Measurements from ENCODE around the gene CTAGE6. TPM values are rescaled to one million over a fixed set of nuclear protein-coding genes. Genes with fewer than 3 reads are reported as not detected.
A peak's percentile ranks its signal among the peaks of the same experiment; 100 is the strongest.
"Not testable (repeated sequence)": the region's sequence is repeated elsewhere in the genome, so short reads cannot be mapped to it uniquely, and the experiment has no call there.

CTAGE6 gene
- total RNA-seq, 1 donor from 2014 or later = not detected

DNA sequence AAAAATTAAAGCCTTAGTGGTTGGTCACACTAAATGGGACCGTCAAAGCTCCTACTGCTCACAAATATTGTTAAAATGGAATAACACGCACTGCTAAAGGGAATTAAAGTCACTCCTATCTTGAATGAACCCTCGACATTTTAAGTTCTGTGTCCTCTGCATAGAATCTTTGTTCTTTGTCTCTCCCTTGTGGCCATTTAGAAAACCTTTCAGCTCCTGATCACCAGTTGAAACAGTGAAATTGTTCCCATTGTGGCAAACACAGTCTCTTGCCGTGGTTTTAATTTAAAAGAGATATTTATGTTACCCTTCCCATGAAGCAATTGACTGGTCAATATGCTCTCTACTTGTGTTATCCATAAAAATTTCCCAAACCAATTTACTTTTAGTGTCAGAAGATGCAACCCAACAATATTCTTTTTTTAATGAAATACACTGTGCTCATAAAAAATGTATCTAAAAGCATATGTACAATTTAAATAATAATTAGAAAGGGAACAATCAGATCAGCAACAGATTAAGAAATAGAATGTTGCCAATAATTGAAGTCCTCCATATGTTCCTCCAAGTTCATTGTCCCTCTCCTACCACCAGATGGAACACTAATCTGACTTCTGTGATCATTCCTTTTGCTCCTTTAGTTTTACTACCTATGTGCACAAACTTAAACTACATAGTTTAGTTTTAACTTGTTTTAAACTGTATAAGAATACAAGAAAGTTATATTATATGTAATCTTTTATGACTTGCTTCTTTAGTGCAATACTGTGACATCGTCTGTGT, 20.3 kb downstream of the CTAGE6 start:
- TF ChIP-seq, protein P1, sequence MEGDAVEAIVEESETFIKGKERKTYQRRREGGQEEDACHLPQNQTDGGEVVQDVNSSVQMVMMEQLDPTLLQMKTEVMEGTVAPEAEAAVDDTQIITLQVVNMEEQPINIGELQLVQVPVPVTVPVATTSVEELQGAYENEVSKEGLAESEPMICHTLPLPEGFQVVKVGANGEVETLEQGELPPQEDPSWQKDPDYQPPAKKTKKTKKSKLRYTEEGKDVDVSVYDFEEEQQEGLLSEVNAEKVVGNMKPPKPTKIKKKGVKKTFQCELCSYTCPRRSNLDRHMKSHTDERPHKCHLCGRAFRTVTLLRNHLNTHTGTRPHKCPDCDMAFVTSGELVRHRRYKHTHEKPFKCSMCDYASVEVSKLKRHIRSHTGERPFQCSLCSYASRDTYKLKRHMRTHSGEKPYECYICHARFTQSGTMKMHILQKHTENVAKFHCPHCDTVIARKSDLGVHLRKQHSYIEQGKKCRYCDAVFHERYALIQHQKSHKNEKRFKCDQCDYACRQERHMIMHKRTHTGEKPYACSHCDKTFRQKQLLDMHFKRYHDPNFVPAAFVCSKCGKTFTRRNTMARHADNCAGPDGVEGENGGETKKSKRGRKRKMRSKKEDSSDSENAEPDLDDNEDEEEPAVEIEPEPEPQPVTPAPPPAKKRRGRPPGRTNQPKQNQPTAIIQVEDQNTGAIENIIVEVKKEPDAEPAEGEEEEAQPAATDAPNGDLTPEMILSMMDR (conservative IDR thresholded peaks at IDR 0.05) = peak; percentile 66
- H3K36me3 Mint-ChIP-seq (ENCODE audit: low read depth); H3K4me1 Mint-ChIP-seq; H3K27ac Mint-ChIP-seq (ENCODE audit: unreplicated experiment); H3K4me3 Mint-ChIP-seq; H3K27me3 Mint-ChIP-seq (ENCODE audit: low read depth); DNase-seq (ENCODE audit: low read depth, low spot score); H3K9me3 Mint-ChIP-seq: not testable (repeated sequence)

DNA sequence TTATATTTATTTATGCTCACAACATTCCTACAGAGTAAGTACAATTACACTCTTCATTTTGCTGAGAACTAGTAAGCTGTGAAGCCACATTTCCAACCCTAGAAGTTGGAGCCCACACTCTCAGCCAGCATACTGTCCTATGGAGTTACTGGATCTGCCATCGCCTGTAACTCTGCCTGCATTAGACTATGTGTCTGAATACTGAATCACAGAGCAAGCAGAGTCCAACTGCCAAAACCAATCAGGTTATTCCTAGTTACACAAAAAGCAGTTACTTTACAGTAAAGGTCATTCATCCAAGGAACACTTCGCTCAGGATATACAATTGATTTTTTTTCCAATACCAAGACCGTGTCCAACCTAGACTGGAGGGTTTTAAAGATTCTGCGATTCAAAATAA, 21.5 kb downstream of the CTAGE6 start:
- TF ChIP-seq, protein P1 (conservative IDR thresholded peaks at IDR 0.05) = no peak
- peaks cover 5% of the 10 kb centered on the region for H3K4me1 Mint-ChIP-seq
- no peak for DNase-seq (ENCODE audit: low read depth, low spot score)
- no peak overlapping the region for H3K27ac Mint-ChIP-seq (ENCODE audit: unreplicated experiment)
- H3K9me3 Mint-ChIP-seq = no peaks in the 10 kb centered on the region
- H3K36me3 Mint-ChIP-seq (ENCODE audit: low read depth) = no peaks in the 10 kb centered on the region
- H3K27me3 Mint-ChIP-seq (ENCODE audit: low read depth) = no peaks in the 10 kb centered on the region
- no peak overlapping the region for H3K4me3 Mint-ChIP-seq

DNA sequence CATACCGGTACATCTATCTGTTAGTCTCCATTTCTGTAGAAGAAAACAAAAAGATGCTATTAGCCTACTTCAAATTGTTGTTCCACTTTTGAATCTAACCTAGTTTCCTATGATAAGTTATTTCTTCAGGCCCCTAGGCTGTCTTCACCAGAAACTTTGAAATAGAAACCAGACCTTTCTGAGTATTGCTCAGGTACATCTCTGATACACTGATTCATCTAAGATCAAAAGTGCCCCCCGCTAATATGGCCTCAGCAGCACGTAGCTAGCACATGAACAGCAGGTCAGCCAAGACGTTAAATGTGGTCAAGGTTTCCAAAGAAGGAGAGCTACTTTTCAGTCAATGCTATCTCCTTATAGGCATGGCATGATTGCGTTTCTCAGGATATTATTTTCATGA, 23.6 kb downstream of the CTAGE6 start:
- no peaks in the 10 kb centered on the region for H3K36me3 Mint-ChIP-seq (ENCODE audit: low read depth)
- H3K9me3 Mint-ChIP-seq = peaks cover 4% of the 10 kb centered on the region
- TF ChIP-seq, protein P1 (conservative IDR thresholded peaks at IDR 0.05) = no peak
- H3K4me3 Mint-ChIP-seq = no peak overlapping the region
- peaks cover 5% of the 10 kb centered on the region for H3K4me1 Mint-ChIP-seq
- no peak overlapping the region for H3K27ac Mint-ChIP-seq (ENCODE audit: unreplicated experiment)
- H3K27me3 Mint-ChIP-seq (ENCODE audit: low read depth) = no peaks in the 10 kb centered on the region
- no peak for DNase-seq (ENCODE audit: low read depth, low spot score)

DNA sequence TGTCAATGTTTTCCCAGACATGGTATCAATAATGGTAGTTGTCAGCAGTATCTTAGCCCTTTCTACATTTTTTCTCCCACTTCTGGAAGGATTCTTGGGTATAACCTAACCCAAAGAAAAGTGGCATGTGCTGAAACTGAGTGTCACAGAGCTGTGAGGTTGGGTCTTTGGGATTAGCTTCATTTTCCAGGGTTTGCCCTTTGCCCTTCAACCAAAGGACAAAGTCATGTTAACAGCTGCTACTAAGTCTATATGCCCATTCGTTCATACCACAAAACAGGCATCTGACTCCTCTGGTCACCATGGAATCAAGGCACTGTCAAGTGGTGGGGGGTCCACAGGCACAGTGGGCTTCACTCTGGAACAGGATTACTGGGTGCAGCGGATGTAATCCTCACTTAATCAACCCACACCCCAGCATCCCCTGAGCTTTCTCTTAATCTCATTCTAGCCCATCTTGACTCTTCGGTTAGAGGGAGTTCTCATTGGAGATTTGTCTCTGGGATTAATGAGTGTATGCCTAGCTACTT, 29.1 kb downstream of the CTAGE6 start:
- TF ChIP-seq, protein P1 (conservative IDR thresholded peaks at IDR 0.05) = no peak
- Mint-ChIP-seq H3K27me3 (ENCODE audit: low read depth) (no peaks in the 10 kb centered on the region), H3K27ac (ENCODE audit: unreplicated experiment) (no peak overlapping the region), H3K4me1 (no peaks in the 10 kb centered on the region), H3K9me3 (peaks cover 4% of the 10 kb centered on the region), H3K4me3 (no peak overlapping the region), H3K36me3 (ENCODE audit: low read depth) (no peaks in the 10 kb centered on the region)
- DNase-seq (ENCODE audit: low read depth, low spot score) = no peak

DNA sequence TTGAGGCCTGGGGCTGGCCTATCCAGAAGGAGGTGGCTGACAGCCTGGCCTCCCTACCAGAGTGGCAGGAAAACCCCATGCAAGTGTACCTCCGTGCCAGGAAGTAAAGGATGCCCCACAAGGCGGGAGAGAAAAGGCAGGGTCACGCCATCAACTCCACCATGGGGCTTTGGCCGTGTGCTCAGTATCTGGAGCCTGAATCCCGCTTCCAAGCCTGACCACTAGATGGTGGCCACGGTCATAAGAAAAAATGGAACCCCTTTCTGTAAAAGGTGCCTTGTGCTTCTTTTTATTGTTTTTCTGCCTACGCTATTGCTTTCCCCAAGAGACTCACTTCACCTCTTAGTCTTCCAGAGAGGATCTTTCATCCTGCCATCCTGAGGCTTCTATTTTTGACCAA, 29.9 kb downstream of the CTAGE6 start:
- H3K4me1 Mint-ChIP-seq; H3K27ac Mint-ChIP-seq (ENCODE audit: unreplicated experiment); H3K4me3 Mint-ChIP-seq; H3K9me3 Mint-ChIP-seq; DNase-seq (ENCODE audit: low read depth, low spot score); H3K27me3 Mint-ChIP-seq (ENCODE audit: low read depth); H3K36me3 Mint-ChIP-seq (ENCODE audit: low read depth): not testable (repeated sequence)

DNA sequence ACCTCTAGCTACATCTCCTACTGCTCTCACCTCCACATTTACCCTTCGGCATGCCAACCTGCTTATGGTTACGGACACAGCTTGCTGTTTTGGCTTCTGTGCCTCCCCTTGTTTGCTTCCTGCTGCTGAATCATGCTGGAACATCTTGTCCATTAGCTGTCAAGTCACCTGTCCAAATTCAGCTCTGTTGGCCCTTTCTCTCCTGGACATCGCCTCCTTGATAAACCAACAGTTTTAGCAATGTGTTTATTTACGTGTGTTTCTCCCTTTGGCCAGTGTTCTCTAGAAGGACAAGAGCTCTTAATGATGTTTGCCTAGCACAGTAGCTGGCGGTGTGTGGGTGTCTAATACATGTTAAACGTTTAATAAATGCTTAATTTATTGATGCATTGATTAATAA, 31.4 kb downstream of the CTAGE6 start:
- not testable (repeated sequence) for H3K4me1 Mint-ChIP-seq

DNA sequence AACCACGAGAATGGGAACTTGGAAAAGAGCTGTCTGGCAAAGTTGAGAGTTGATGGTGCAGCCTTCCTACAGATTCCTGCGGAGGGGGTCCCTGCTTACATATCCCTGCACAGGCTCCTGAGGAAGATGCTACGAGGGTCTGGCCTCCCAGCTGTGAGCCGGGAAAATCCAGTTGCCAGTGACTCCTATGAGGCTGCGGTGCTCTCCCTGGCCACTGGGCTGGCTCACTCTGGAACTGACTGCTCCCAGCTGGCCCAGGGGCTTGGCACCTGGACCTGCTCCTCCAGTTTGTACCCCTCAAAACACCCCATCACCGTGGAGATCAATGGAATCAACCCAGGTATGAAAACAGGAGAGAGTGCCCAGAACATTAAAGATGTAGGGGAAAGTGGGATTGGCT, 37.2 kb downstream of the CTAGE6 start:
- not testable (repeated sequence) for H3K4me1 Mint-ChIP-seq; H3K36me3 Mint-ChIP-seq (ENCODE audit: low read depth); H3K27ac Mint-ChIP-seq (ENCODE audit: unreplicated experiment); H3K9me3 Mint-ChIP-seq; H3K27me3 Mint-ChIP-seq (ENCODE audit: low read depth); H3K4me3 Mint-ChIP-seq; DNase-seq (ENCODE audit: low read depth, low spot score)

More for the DNA sequence above, 31.4 kb downstream of the CTAGE6 start:
- not testable (repeated sequence) for DNase-seq (ENCODE audit: low read depth, low spot score); H3K27me3 Mint-ChIP-seq (ENCODE audit: low read depth); H3K9me3 Mint-ChIP-seq; H3K27ac Mint-ChIP-seq (ENCODE audit: unreplicated experiment); H3K4me3 Mint-ChIP-seq; H3K36me3 Mint-ChIP-seq (ENCODE audit: low read depth)

DNA sequence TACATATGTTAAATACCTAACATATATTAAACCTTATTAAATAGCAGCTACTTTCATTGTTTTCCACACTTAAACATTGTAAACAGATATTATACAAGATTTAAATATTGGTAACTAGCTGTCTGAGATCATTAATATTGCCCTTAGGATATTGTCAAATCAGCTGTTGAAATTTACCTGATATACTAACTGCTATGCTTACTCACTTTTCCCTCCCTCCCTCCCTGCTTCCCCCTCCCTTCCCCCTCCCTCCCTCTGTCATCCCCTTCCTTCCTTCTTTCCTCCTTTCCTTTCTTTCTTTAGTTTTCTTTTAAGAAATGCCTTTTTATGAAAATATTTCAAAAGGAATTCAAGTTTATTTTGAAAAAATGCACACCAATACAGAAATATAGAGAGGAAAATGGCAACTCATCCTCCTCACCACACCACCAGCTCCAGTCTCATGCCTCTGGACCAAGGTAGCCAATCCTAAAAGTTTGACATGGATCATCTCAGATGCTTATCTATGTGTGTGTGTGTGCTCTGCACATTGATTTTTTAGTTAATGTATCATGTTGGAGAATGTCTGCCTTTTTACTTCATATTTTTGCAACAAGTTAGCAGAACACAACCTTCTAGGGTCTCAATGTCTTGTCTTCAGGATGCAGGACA, 41.8 kb downstream of the CTAGE6 start:
- H3K27me3 Mint-ChIP-seq (ENCODE audit: low read depth); H3K9me3 Mint-ChIP-seq; H3K4me1 Mint-ChIP-seq; H3K36me3 Mint-ChIP-seq (ENCODE audit: low read depth); H3K27ac Mint-ChIP-seq (ENCODE audit: unreplicated experiment); DNase-seq (ENCODE audit: low read depth, low spot score); H3K4me3 Mint-ChIP-seq: not testable (repeated sequence)

DNA sequence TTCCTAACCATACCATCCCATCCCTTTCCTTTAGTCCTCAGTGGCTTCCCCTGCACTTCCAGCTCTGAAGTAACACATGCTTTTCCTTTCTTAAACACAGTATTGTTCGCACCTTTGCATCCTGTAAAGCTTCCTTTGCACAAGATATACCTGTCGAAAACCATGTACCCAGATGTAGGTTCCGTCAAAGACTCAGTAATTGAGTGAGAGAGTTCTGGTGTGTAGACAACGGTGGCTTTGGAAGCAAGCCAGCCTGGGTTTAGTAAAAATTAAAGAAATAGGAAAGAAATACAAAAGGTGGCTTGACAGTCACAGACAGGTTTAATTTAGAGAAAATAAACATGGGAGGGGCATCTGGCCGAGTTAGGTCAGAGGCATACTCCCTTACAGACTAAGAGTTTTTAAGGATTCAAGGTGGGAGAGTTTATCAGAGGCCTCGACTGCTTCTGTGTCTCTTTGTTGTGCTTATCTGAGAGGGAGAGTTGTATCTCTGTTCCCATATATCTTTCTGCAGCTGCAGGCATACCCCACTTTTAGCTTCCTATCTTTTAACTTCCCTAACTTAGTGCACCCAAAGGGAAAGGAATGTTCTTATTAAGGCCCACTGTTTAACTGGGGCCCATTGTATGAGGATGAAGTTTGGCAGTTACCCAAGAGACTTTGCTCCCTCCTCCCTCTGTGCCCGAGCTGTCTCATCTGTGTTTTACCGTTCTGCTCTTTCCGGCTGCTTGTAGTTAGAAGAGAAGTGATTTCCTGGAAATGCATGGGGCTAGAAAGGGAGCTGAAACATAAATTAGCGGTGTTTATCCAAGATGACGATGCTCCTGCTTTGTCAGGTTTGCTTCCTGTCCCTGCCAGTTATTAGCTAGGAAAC, 42.7 kb downstream of the CTAGE6 start:
- H3K4me3 Mint-ChIP-seq; H3K36me3 Mint-ChIP-seq (ENCODE audit: low read depth); H3K9me3 Mint-ChIP-seq; H3K27ac Mint-ChIP-seq (ENCODE audit: unreplicated experiment); H3K27me3 Mint-ChIP-seq (ENCODE audit: low read depth); H3K4me1 Mint-ChIP-seq; DNase-seq (ENCODE audit: low read depth, low spot score): not testable (repeated sequence)
